H1 (cell line): ENCODE data around the gene RBM20.

Experiments
- HDAC6 ChIP-seq: IDR thresholded peaks from one replicate; pipeline ENCODE4 v1.7.1; 2012; ENCODE audit warnings: low read depth, mild to moderate bottlenecking, inconsistent platforms, low read length, moderate library complexity
- JUN ChIP-seq: IDR thresholded peaks from 2 replicates; pipeline ENCODE4 v1.6.1; 2011; ENCODE audit warnings: low read depth, mild to moderate bottlenecking, improper control_type of control experiment, low read length
- POLR2AphosphoS5 ChIP-seq: IDR thresholded peaks from 2 replicates; pipeline ENCODE4 v1.6.1; 2011; ENCODE audit warnings: low read depth, low read length
- TF ChIP-seq, protein P1 (sequence below), 3 experiments: IDR thresholded peaks; 1 replicate in 2 of 3; 2 replicates in 1 of 3; pipeline versions ENCODE4 v1.5.1 to v1.6.1; 2011; ENCODE audit warnings: low read length in 3 of 3, mild to moderate bottlenecking in 3 of 3, inconsistent platforms in 2 of 3, low read depth in 1 of 3, moderate library complexity in 1 of 3; ENCODE audit not compliant: insufficient read depth in 1 of 3; ENCODE audit errors: control extremely low read depth in 1 of 3

DNA sequence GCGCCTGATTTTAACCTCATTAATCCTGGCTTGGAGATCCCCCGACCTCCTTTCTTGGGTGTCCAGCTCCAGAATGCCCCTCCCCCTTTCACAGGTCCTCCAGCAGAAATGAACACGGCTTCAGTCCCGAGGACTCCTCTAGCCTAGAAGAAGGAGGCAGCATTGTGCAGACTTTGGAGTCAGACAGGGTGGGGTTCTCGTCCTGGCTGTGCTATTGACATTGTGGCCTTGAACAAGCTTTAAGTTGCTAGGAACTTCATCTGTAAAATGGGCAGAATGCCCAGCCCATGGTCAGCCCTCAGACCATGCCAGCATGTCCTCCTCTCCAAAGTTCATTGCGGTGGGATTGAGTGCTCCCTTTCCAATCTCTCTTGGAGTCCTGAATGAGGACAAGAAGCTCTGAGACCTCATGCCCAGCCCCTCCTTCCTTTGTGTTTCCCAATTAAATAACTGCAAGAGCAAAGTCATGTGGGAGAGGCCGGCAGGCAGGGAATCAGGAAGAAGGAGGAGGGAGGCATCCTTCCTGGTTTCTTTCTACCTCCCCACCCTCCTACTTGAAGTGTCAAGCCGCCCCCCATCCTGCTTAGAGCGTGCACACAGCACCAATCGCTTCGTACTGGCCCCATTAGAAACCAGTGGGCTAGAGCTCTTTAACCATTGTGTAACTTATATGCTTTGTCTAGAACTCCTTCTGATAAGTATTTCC, 86.4 kb downstream of the RBM20 start:
- TF ChIP-seq JUN (no peak), HDAC6 (no peak), POLR2AphosphoS5 (no peak)
- TF ChIP-seq, protein P1, sequence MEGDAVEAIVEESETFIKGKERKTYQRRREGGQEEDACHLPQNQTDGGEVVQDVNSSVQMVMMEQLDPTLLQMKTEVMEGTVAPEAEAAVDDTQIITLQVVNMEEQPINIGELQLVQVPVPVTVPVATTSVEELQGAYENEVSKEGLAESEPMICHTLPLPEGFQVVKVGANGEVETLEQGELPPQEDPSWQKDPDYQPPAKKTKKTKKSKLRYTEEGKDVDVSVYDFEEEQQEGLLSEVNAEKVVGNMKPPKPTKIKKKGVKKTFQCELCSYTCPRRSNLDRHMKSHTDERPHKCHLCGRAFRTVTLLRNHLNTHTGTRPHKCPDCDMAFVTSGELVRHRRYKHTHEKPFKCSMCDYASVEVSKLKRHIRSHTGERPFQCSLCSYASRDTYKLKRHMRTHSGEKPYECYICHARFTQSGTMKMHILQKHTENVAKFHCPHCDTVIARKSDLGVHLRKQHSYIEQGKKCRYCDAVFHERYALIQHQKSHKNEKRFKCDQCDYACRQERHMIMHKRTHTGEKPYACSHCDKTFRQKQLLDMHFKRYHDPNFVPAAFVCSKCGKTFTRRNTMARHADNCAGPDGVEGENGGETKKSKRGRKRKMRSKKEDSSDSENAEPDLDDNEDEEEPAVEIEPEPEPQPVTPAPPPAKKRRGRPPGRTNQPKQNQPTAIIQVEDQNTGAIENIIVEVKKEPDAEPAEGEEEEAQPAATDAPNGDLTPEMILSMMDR (IDR thresholded peaks at IDR 0.05; ENCODE audit: control extremely low read depth in 1 of 3, insufficient read depth in 1 of 3, low read depth in 1 of 3, low read length in 3 of 3): no peak
